Head of caudate nucleus (tissue), 42 donors: Measurements from ENCODE around the gene LOC101059915.
"Not testable (repeated sequence)": the region's sequence is repeated elsewhere in the genome, so short reads cannot be mapped to it uniquely, and the experiment has no call there.

Experiments
- DNase-seq, 42 donors: peaks; one replicate each; pipeline versions ENCODE4 v3.0.0 to v3.0.0-alpha.2; 2020 to 2021; ENCODE audit warnings: mixed read lengths in 7 of 42
- intact Hi-C: fragments of 100-400 bp; cut with DNase I; formaldehyde crosslinking; loops from one replicate; pipeline ENCODE4 v1.15.0; 2022

Gene LOC101059915

DNA sequence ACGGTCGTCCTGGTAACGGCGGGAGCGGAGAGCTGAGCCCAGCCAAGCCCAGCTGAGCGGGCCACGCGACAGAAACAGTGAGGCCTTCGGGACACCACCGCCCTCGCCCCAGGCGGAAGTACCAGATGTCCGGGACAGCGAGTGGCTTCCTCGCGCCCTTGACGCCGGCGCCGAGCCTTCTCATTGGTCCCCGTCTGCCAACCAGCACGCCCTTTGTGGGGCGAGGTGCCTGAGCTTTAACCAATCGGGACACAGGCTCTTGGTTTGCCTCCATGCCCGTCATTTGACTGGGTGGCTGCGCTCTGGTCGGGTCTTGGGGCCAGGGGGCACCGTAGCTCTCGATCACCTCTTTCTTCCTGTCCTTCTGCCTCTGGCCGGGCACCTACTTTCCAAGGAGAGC is 50.8 kb downstream of the LOC101059915 start, which contains the start of gene CXorf49:
Gene CXorf49, minus strand, starts transcription at position 101 of the 400 bp plus-strand sequence. CDS start 134 bp downstream, outside the sequence.
- DNase-seq, intact Hi-C loops: not testable (repeated sequence)

DNA sequence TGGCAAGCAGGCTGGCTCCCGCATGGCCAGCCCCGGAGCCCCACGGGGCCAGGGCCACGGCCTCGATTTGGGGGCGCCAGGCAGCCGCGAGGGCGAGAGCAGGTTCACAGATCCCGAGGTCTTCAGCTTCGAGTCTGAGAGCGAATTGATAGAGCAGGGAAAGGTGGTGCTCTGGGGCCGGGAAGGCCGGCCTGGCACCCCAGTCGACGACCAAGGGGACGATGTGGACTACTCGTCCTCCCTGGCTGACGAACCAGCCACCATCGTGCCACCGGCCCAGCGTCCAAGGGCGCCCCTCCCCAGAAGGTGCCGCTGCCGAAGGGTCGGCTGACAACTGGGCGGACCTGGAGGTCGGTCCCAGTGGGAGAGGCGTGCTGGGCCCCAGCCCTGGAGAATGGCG is 51.8 kb downstream of the LOC101059915 start:
- DNase-seq = peak in 9 of 42 donors; percentile 0 to 19 (median 3)
- intact Hi-C loops = not testable (repeated sequence)

DNA sequence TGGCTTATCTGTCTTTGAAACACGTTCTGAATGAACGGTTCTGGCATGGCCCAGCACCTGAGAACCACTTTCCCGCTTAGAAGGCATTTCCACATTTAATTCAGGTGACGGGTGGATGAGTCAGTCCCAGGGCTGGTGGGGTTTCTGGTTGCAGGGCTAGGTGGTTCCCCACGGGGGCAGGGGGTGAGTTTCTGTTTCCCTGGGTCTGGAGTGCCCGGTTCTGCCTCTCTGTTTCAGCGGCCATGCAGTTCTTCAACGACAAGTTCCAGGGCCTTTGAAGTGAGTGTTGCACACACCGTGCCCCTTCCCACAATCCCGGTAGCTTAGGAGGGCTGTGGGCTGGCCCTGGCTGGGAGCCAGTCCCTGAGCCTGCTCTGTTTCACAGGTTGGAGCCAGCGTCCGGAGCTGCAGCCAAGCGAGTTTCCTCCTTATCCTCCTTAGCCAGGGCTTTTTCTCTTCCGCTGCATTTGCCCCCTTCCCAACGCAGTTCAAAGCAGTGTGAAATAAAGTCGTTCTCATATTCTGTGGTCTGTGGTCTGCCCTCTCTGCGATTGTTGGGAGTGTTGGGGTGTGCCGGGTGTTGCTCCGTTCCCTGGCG is 53.0 kb downstream of the LOC101059915 start:
- DNase-seq, intact Hi-C loops: not testable (repeated sequence)
